Erythroblast (primary cell): ENCODE measurements around the gene FLT4.

Source experiments
- GATA1 ChIP-seq: IDR thresholded peaks from 2 replicates; pipeline ENCODE4 v1.6.1; 2011; ENCODE audit warnings: low read depth, mild to moderate bottlenecking, control low read depth, low read length, moderate library complexity
- POLR2A ChIP-seq: IDR thresholded peaks from 2 replicates; pipeline ENCODE4 v1.6.1; 2011; ENCODE audit warnings: mild to moderate bottlenecking, low read length

GRCh38 chr5:180604271-180604670 is 45.1 kb downstream of the FLT4 start:
- TF ChIP-seq POLR2A (no peak), GATA1 (no peak)
